Natural killer cell (primary cell): ENCODE results near the gene MAT1A. TPM values are rescaled to one million over a fixed set of nuclear protein-coding genes. Genes with fewer than 3 reads are reported as not detected.

Source experiments
- ATAC-seq, 3 donors: fragments of 150-1000 bp in 2 of 3; fragments of 200-7000 bp in 1 of 3; cut with Tn5 transposase; 1 replicate in 1 of 3; 2 replicates in 2 of 3; pipeline ENCODE4 v1.10.0; 2021; ENCODE audit warnings: mild to moderate bottlenecking in 2 of 3, moderate library complexity in 2 of 3
- DNase-seq, 2 donors: peaks; one replicate each; pipeline versions ENCODE4 v3.0.0 to v3.0.0-alpha.2; 2013 to 2021; ENCODE audit warnings: mixed read lengths in 1 of 2
- H3K27ac ChIP-seq: one replicate; pipeline ENCODE4 v1.5.1; 2013; ENCODE audit warnings: mild to moderate bottlenecking, low read length
- H3K27me3 ChIP-seq: one replicate; pipeline ENCODE4 v1.6.1; 2013; ENCODE audit warnings: low read length; ENCODE audit not compliant: control insufficient read depth, insufficient read depth
- H3K36me3 ChIP-seq: one replicate; pipeline ENCODE4 v1.6.1; 2013; ENCODE audit warnings: low read length; ENCODE audit not compliant: control insufficient read depth, insufficient read depth
- H3K4me1 ChIP-seq: one replicate; pipeline ENCODE4 v1.6.1; 2013; ENCODE audit warnings: low read length; ENCODE audit not compliant: control insufficient read depth, insufficient read depth
- H3K4me3 ChIP-seq: one replicate; pipeline ENCODE4 v1.5.1; 2013; ENCODE audit warnings: low read length
- H3K9me3 ChIP-seq: one replicate; pipeline ENCODE4 v1.6.1; 2013; ENCODE audit warnings: low read length; ENCODE audit not compliant: control insufficient read depth, insufficient read depth
- H3K27ac Mint-ChIP-seq, 2 donors: one replicate each; pipeline ENCODE4 v1.8.0; 2022; ENCODE audit warnings: mild to moderate bottlenecking in 2 of 2, mixed read lengths in 2 of 2, moderate library complexity in 1 of 2
- H3K27me3 Mint-ChIP-seq, 2 donors: one replicate each; pipeline ENCODE4 v1.8.0; 2022; ENCODE audit warnings: low read depth in 2 of 2, mixed read lengths in 2 of 2
- H3K36me3 Mint-ChIP-seq: one replicate; pipeline ENCODE4 v1.8.0; 2022; ENCODE audit warnings: mixed read lengths
- H3K4me1 Mint-ChIP-seq, 2 donors: one replicate each; pipeline ENCODE4 v1.8.0; 2022; ENCODE audit warnings: mixed read lengths in 2 of 2
- H3K4me3 Mint-ChIP-seq: one replicate; pipeline ENCODE4 v1.8.0; 2022; ENCODE audit warnings: mild to moderate bottlenecking, moderate library complexity, mixed read lengths
- H3K9me3 Mint-ChIP-seq, 2 donors: one replicate each; pipeline ENCODE4 v1.8.0; 2022; ENCODE audit warnings: mixed read lengths in 2 of 2
- WGBS: methylation state at CpG from one replicate; pipeline ENCODE4 v1.1.7; 2013; ENCODE audit warnings: missing lambda C conversion rate; ENCODE audit not compliant: insufficient coverage; 5-methylcytosine and 5-hydroxymethylcytosine counted together
- intact Hi-C: fragments of 100-400 bp; cut with micrococcal nuclease; formaldehyde crosslinking; loops from one replicate; pipeline ENCODE4 v1.14.2; 2022
- total RNA-seq, 4 donors: library from RNA; stranded (reverse); fragments of 120-200 nt in 1 of 4; gene quantifications; one replicate each; pipeline versions ENCODE4 v1.2.3 to v1.2.4, GENCODE V29; 2013 to 2022
- TF ChIP-seq, protein P1 (sequence below): fragments of 200-600 bp; IDR thresholded peaks from one replicate; pipeline ENCODE4 v1.8.0; 2022; ENCODE audit warnings: antibody characterized with exemption

The MAT1A gene
- total RNA-seq, 3 donors from 2014 or later (not counting 1 experiment from before 2014, with no cell fraction given), result not detected

DNA sequence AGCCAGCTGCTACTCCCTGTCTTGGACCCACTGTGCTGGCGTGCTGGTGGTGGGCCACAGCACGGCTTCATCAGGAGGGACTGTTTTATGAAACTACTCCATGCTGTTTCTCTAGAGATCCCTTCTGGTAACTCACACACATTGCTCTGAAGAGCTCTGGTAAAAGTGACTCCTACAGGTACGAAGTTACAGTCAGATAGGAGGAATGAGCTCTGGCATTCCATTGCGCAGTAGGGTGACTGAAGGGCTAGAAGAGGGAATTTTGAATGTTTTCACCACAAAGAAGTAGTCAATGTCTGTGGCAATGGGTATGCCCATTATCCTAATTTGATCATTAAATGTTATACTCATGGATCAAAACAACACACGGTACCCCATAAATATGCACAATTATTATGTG, 609 bp downstream of the MAT1A start:
- DNase-seq (no peak), ATAC-seq (no peak)
- Histone ChIP-seq H3K4me1 (no peaks in the 10 kb centered on the region), H3K27me3 (no peaks in the 10 kb centered on the region), H3K4me3 (no peak overlapping the region), H3K9me3 (no peaks in the 10 kb centered on the region), H3K27ac (no peak overlapping the region), H3K36me3 (no peaks in the 10 kb centered on the region)
- Mint-ChIP-seq H3K9me3 (no peaks in the 10 kb centered on the region), H3K27ac (no peak overlapping the region), H3K36me3 (no peaks in the 10 kb centered on the region), H3K4me1 (no peaks in the 10 kb centered on the region), H3K4me3 (no peak overlapping the region), H3K27me3 (peaks cover 13 to 33% of the 10 kb centered on the region in 2 donors)
- TF ChIP-seq, protein P1, sequence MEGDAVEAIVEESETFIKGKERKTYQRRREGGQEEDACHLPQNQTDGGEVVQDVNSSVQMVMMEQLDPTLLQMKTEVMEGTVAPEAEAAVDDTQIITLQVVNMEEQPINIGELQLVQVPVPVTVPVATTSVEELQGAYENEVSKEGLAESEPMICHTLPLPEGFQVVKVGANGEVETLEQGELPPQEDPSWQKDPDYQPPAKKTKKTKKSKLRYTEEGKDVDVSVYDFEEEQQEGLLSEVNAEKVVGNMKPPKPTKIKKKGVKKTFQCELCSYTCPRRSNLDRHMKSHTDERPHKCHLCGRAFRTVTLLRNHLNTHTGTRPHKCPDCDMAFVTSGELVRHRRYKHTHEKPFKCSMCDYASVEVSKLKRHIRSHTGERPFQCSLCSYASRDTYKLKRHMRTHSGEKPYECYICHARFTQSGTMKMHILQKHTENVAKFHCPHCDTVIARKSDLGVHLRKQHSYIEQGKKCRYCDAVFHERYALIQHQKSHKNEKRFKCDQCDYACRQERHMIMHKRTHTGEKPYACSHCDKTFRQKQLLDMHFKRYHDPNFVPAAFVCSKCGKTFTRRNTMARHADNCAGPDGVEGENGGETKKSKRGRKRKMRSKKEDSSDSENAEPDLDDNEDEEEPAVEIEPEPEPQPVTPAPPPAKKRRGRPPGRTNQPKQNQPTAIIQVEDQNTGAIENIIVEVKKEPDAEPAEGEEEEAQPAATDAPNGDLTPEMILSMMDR, result no peak
- WGBS, result 90% methylated on average over 5 of the region's 5 CpGs
- intact Hi-C loops, result no loop called here

DNA sequence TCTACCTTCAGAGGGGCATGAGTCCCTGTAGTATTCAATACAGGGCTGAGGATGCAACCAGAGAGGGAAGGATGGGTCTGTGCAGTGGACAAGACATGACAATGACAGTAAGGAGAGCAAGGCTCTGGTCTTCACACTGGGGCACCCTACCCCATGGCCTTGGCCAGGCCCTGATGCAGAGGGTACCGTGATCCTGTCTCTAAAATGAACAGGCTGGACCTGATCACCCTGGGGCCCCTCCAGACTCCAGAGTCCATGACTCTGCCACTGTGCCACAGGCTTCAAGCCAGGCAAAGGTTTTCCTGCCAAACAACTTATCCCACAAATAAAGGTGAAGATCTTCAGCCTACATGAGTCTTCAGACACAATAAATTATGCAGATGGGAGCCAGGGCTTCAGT, 4.9 kb downstream of the MAT1A start:
- TF ChIP-seq, protein P1, result no peak
- no peaks in the 10 kb centered on the region for H3K9me3 Mint-ChIP-seq
- no peak overlapping the region for H3K4me3 Mint-ChIP-seq
- Histone ChIP-seq H3K27me3 (no peaks in the 10 kb centered on the region), H3K4me1 (no peaks in the 10 kb centered on the region), H3K27ac (no peak overlapping the region), H3K9me3 (no peaks in the 10 kb centered on the region), H3K4me3 (no peak overlapping the region), H3K36me3 (no peaks in the 10 kb centered on the region)
- H3K4me1 Mint-ChIP-seq, result no peaks in the 10 kb centered on the region
- peaks cover 9 to 15% of the 10 kb centered on the region in 2 donors for H3K27me3 Mint-ChIP-seq
- no peaks in the 10 kb centered on the region for H3K36me3 Mint-ChIP-seq
- 71% methylated on average over 1 of the region's 1 CpG for WGBS
- ATAC-seq (no peak), DNase-seq (no peak)
- no peak overlapping the region for H3K27ac Mint-ChIP-seq
- intact Hi-C loops, result no loop called here

DNA sequence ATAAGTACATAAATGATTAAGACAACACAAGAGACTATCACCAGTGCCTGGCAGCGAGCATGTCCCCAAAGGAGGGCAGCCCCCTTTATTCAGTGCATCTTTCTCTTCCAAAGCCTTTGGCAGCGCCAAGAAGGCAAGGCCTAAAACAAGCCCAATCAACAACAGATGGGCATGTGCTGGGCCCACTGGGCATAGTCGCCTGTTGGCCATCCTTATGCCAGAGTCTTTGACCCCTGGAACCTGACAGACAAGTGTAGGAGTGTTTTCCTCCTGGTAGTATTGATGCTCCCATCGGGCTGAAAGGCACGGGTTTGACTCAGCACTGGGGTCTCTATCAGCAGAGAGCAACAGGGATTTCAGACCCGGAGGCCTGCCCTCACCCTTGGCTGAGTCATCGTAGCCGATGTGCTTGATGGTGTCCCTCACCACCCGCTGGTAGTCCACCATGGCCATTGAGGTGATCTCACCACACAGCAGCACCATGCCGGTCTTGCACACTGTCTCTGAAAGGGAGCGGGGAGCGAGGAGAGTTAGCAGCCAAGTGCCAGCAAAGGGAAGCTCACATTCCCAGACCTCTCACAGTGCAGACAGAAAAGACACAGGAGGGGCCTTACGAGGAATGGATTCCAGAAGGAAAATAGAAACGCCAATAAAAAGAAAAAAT, 5.8 kb downstream of the MAT1A start:
- no peaks in the 10 kb centered on the region for H3K4me1 ChIP-seq
- ATAC-seq, result no peak
- H3K4me1 Mint-ChIP-seq, result no peaks in the 10 kb centered on the region
- H3K27ac ChIP-seq, result no peak overlapping the region
- no peak overlapping the region for H3K27ac Mint-ChIP-seq
- intact Hi-C loops, result no loop called here
- H3K27me3 ChIP-seq, result no peaks in the 10 kb centered on the region
- H3K9me3 Mint-ChIP-seq, result no peaks in the 10 kb centered on the region
- H3K27me3 Mint-ChIP-seq, result peaks cover 9% of the 10 kb centered on the region in 2 donors
- WGBS, result 89% methylated on average over 14 of the region's 14 CpGs
- no peaks in the 10 kb centered on the region for H3K9me3 ChIP-seq
- no peak overlapping the region for H3K4me3 ChIP-seq
- no peak for DNase-seq
- no peaks in the 10 kb centered on the region for H3K36me3 ChIP-seq
- TF ChIP-seq, protein P1, result no peak
- H3K4me3 Mint-ChIP-seq, result no peak overlapping the region
- H3K36me3 Mint-ChIP-seq, result no peaks in the 10 kb centered on the region

DNA sequence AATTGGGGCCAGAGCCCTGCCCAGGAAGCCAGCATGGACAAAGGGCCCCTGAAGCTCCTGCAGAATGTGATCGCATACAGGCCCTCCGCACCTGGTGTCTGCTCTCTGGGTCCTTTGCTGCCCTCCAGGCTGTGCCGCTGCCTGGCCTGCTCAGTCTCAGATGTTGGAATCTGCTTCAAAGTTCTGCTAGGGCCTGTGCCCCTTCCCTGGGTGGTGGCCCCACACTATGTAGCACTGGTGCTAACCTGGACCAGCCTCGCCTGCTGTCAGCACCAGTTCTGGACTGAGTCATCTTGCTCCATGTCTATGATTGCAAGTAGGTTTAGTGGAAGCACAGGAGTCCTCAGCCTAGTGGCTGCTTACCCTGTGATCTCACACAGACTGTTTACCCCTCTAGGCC, 6.3 kb downstream of the MAT1A start:
- intact Hi-C loops, result no loop called here
- H3K4me1 ChIP-seq, result no peaks in the 10 kb centered on the region
- Mint-ChIP-seq H3K9me3 (no peaks in the 10 kb centered on the region), H3K27me3 (peaks cover 9% of the 10 kb centered on the region in 2 donors), H3K27ac (no peak overlapping the region), H3K4me3 (no peak overlapping the region), H3K4me1 (no peaks in the 10 kb centered on the region), H3K36me3 (no peaks in the 10 kb centered on the region)
- no peaks in the 10 kb centered on the region for H3K36me3 ChIP-seq
- TF ChIP-seq, protein P1, result no peak
- no peak overlapping the region for H3K4me3 ChIP-seq
- 94% methylated on average over 4 of the region's 4 CpGs for WGBS
- no peaks in the 10 kb centered on the region for H3K27me3 ChIP-seq
- no peak overlapping the region for H3K27ac ChIP-seq
- no peak for ATAC-seq
- no peak for DNase-seq
- no peaks in the 10 kb centered on the region for H3K9me3 ChIP-seq
